Measurements from ENCODE around the gene TUSC2. TPM values are rescaled to one million over a fixed set of nuclear protein-coding genes. Genes with fewer than 3 reads are reported as not detected.

The TUSC2 gene
- total and polyA plus RNA-seq, 2 of the 13 experiments (the other 11 are each of a cell fraction or from before 2014, with no cell fraction given): 36.7 to 39.1 TPM

- TF ChIP-seq ZBTB40 (IDR thresholded peaks at IDR 0.05): no peak
- no peak for TF ChIP-seq ZBTB40 (CRISPR knock-in tag; IDR thresholded peaks at IDR 0.05)
- TF ChIP-seq HNF4G (IDR thresholded peaks at IDR 0.05; ENCODE audit: borderline replicate concordance, low read depth, low read length): peak; percentile 50; the same call in 1 of the 2 replicates
- TF ChIP-seq HNF4G (CRISPR knock-in tag; IDR thresholded peaks at IDR 0.05; ENCODE audit: borderline replicate concordance, low read depth): no peak
- TF ChIP-seq ZNF343 (CRISPR knock-in tag; IDR thresholded peaks at IDR 0.05): peak; percentile 51; the same call in 1 of the 2 replicates
- 0 out of 2 replicates have a peak, but pooled peaks have one; percentile 13 for TF ChIP-seq KLF6 (CRISPR knock-in tag; IDR thresholded peaks at IDR 0.05)
- no peak for TF ChIP-seq BCL3 (CRISPR knock-in tag; IDR thresholded peaks at IDR 0.05)
- no peak for TF ChIP-seq MTF2 (CRISPR knock-in tag; IDR thresholded peaks at IDR 0.05; ENCODE audit: borderline replicate concordance)
- no peak for TF ChIP-seq NPAS2 (CRISPR knock-in tag; IDR thresholded peaks at IDR 0.05; ENCODE audit: borderline replicate concordance)
- TF ChIP-seq PAX8 (CRISPR knock-in tag; IDR thresholded peaks at IDR 0.05; ENCODE audit: borderline replicate concordance): no peak
- peak; percentile 28; the same call in 1 of the 2 replicates for TF ChIP-seq NCOA1 (CRISPR knock-in tag; IDR thresholded peaks at IDR 0.05)
- TF ChIP-seq ZNF749 (CRISPR knock-in tag; IDR thresholded peaks at IDR 0.05; ENCODE audit: borderline replicate concordance): no peak
- TF ChIP-seq, protein P1, sequence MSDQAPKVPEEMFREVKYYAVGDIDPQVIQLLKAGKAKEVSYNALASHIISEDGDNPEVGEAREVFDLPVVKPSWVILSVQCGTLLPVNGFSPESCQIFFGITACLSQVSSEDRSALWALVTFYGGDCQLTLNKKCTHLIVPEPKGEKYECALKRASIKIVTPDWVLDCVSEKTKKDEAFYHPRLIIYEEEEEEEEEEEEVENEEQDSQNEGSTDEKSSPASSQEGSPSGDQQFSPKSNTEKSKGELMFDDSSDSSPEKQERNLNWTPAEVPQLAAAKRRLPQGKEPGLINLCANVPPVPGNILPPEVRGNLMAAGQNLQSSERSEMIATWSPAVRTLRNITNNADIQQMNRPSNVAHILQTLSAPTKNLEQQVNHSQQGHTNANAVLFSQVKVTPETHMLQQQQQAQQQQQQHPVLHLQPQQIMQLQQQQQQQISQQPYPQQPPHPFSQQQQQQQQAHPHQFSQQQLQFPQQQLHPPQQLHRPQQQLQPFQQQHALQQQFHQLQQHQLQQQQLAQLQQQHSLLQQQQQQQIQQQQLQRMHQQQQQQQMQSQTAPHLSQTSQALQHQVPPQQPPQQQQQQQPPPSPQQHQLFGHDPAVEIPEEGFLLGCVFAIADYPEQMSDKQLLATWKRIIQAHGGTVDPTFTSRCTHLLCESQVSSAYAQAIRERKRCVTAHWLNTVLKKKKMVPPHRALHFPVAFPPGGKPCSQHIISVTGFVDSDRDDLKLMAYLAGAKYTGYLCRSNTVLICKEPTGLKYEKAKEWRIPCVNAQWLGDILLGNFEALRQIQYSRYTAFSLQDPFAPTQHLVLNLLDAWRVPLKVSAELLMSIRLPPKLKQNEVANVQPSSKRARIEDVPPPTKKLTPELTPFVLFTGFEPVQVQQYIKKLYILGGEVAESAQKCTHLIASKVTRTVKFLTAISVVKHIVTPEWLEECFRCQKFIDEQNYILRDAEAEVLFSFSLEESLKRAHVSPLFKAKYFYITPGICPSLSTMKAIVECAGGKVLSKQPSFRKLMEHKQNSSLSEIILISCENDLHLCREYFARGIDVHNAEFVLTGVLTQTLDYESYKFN (CRISPR knock-in tag; conservative IDR thresholded peaks at IDR 0.05): peak; percentile 65
- peak; percentile 31; the same call in 1 of the 2 replicates for TF ChIP-seq CBX5 (CRISPR knock-in tag; IDR thresholded peaks at IDR 0.05; ENCODE audit: borderline replicate concordance)
Observed at GRCh38 chr3:50324351-50325112, 3.5 kb downstream of the TUSC2 start (continued).

Data from HepG2 (cell line).